Smooth muscle cell (in vitro differentiated cells): ENCODE results near the gene NCKAP1. TPM values are rescaled to one million over a fixed set of nuclear protein-coding genes. Genes with fewer than 3 reads are reported as not detected.
A peak's percentile ranks its signal among the peaks of the same experiment; 100 is the strongest.

Experiments used
- DNase-seq: peaks from one replicate; lab custom pipeline; 2025; ENCODE audit not compliant: unreplicated experiment; lab: John Stamatoyannopoulos, UW
- H2AFZ ChIP-seq: fragments of 200-600 bp; sonication (generic); 2 replicates; pipeline ENCODE4 v1.6.0; 2016; ENCODE audit warnings: antibody characterized with exemption, low read depth, mild to moderate bottlenecking
- H3F3A ChIP-seq: fragments of 200-600 bp; sonication (generic); 2 replicates; pipeline ENCODE4 v1.6.0; 2017; ENCODE audit warnings: antibody characterized with exemption, low read depth
- H3K27ac ChIP-seq: fragments of 200-600 bp; sonication (generic); 2 replicates; pipeline ENCODE4 v1.5.1; 2016; ENCODE audit warnings: low read depth, mild to moderate bottlenecking
- H3K27me3 ChIP-seq: fragments of 200-600 bp; sonication (generic); 2 replicates; pipeline ENCODE4 v1.6.1; 2016; ENCODE audit warnings: low read depth, mild to moderate bottlenecking
- H3K36me3 ChIP-seq: fragments of 200-600 bp; sonication (generic); 2 replicates; pipeline ENCODE4 v1.5.1; 2016; ENCODE audit warnings: low read depth
- H3K4me1 ChIP-seq: fragments of 200-600 bp; sonication (generic); 2 replicates; pipeline ENCODE4 v1.5.1; 2016; ENCODE audit warnings: low read depth
- H3K4me2 ChIP-seq: fragments of 200-600 bp; sonication (generic); 2 replicates; pipeline ENCODE4 v1.6.0; 2016; ENCODE audit warnings: mild to moderate bottlenecking
- H3K4me3 ChIP-seq: fragments of 200-600 bp; sonication (generic); 2 replicates; pipeline ENCODE4 v1.5.1; 2016; ENCODE audit warnings: mild to moderate bottlenecking
- H3K79me2 ChIP-seq: fragments of 200-600 bp; sonication (generic); 2 replicates; pipeline ENCODE4 v1.6.0; 2016; ENCODE audit warnings: low read depth, mild to moderate bottlenecking
- H3K9ac ChIP-seq: fragments of 200-600 bp; sonication (generic); 2 replicates; pipeline ENCODE4 v1.6.0; 2016; ENCODE audit warnings: low read depth
- H3K9me3 ChIP-seq: fragments of 200-600 bp; sonication (generic); replicated peaks from 2 replicates; pipeline ENCODE4 v1.5.1; 2016; ENCODE audit warnings: low read depth
- H4K20me1 ChIP-seq: fragments of 200-600 bp; sonication (generic); 2 replicates; pipeline ENCODE4 v1.6.0; 2016; ENCODE audit warnings: low read depth
- CTCF ChIP-seq: fragments of 200-600 bp; sonication (generic); IDR thresholded peaks from 2 replicates; pipeline ENCODE4 v1.5.1; 2017; ENCODE audit warnings: borderline replicate concordance, mild to moderate bottlenecking, antibody characterized with exemption; ENCODE audit not compliant: insufficient read depth, poor library complexity, severe bottlenecking
- WGBS: methylation state at CpG from one replicate; pipeline ENCODE4 v1.1.7; 2016; ENCODE audit warnings: low lambda C conversion rate; 5-methylcytosine and 5-hydroxymethylcytosine counted together
- polyA plus RNA-seq: library from polyadenylated mRNA; unstranded; fragments of >200 nt; fragmentation: Nextera tagmentation; extraction: Ambion mirVana; gene quantifications from 2 replicates; pipeline ENCODE4 v1.2.1, GENCODE V29; 2016
- total RNA-seq: library from RNA; depleted of rRNA; stranded (reverse); fragments of >200 nt; gene quantifications from 2 replicates; pipeline ENCODE4 v1.2.3, GENCODE V29; 2014

The NCKAP1 gene
- total and polyA plus RNA-seq, 2 experiments from 2014 or later = 54.2 to 209 TPM

- H3K4me2 ChIP-seq = peak overlapping the region; percentile 87
- H2AFZ ChIP-seq = no peak overlapping the region
- H3K9me3 ChIP-seq = no peaks in the 10 kb centered on the region
- peaks cover 47% of the 10 kb centered on the region for H3K4me1 ChIP-seq
- H3K4me3 ChIP-seq = no peak overlapping the region
- H3K9ac ChIP-seq = no peak overlapping the region
- H3K79me2 ChIP-seq = peaks cover 100% of the 10 kb centered on the region
- peaks cover 100% of the 10 kb centered on the region for H4K20me1 ChIP-seq
- H3K36me3 ChIP-seq = no peaks in the 10 kb centered on the region
- no peaks in the 10 kb centered on the region for H3K27me3 ChIP-seq
- DNase-seq = no peak
- TF ChIP-seq CTCF = no peak
- peak overlapping the region; percentile 34 for H3K27ac ChIP-seq
- WGBS = 72% methylated on average over 4 of the region's 4 CpGs
- H3F3A ChIP-seq = peaks cover 12% of the 10 kb centered on the region
Observed at GRCh38 chr2:183031911-183032794, 6.1 kb downstream of the NCKAP1 start.

- Histone ChIP-seq H3K36me3 (no peaks in the 10 kb centered on the region), H3K9ac (no peak overlapping the region), H3K4me1 (peaks cover 23% of the 10 kb centered on the region), H2AFZ (no peak overlapping the region), H3K27me3 (no peaks in the 10 kb centered on the region), H3K79me2 (peaks cover 100% of the 10 kb centered on the region), H3F3A (no peaks in the 10 kb centered on the region), H3K9me3 (no peaks in the 10 kb centered on the region), H4K20me1 (peaks cover 100% of the 10 kb centered on the region), H3K4me3 (no peak overlapping the region), H3K4me2 (no peak overlapping the region), H3K27ac (no peak overlapping the region)
- no peak for TF ChIP-seq CTCF
- DNase-seq = no peak
- WGBS = 96% methylated on average over 2 of the region's 2 CpGs
Observed at GRCh38 chr2:183029219-183029618, 9.0 kb downstream of the NCKAP1 start.

- Histone ChIP-seq H3K9me3 (no peaks in the 10 kb centered on the region), H3K4me1 (peaks cover 14% of the 10 kb centered on the region), H3F3A (no peaks in the 10 kb centered on the region), H4K20me1 (peaks cover 100% of the 10 kb centered on the region), H3K79me2 (peaks cover 100% of the 10 kb centered on the region), H2AFZ (no peak overlapping the region), H3K27ac (no peak overlapping the region), H3K36me3 (peaks cover 2% of the 10 kb centered on the region), H3K4me2 (no peak overlapping the region), H3K27me3 (no peaks in the 10 kb centered on the region), H3K4me3 (no peak overlapping the region), H3K9ac (no peak overlapping the region)
- no peak for DNase-seq
- TF ChIP-seq CTCF = no peak
Observed at GRCh38 chr2:183028108-183028507, 10.1 kb downstream of the NCKAP1 start.

GRCh38 chr2:183027443-183027842 lies 10.8 kb downstream of the NCKAP1 start:
- no peak for DNase-seq
- Histone ChIP-seq H3K9ac (no peak overlapping the region), H3F3A (no peaks in the 10 kb centered on the region), H3K36me3 (peaks cover 8% of the 10 kb centered on the region), H3K27me3 (no peaks in the 10 kb centered on the region), H3K9me3 (no peaks in the 10 kb centered on the region), H4K20me1 (peaks cover 100% of the 10 kb centered on the region), H3K27ac (no peak overlapping the region), H3K4me1 (peaks cover 9% of the 10 kb centered on the region), H3K4me2 (no peak overlapping the region), H3K4me3 (no peak overlapping the region), H2AFZ (no peak overlapping the region), H3K79me2 (peaks cover 100% of the 10 kb centered on the region)
- 100% methylated on average over 1 of the region's 1 CpG for WGBS
- no peak for TF ChIP-seq CTCF
